ENCODE measurements around the gene ECE1. TPM values are rescaled to one million over a fixed set of nuclear protein-coding genes. Genes with fewer than 3 reads are reported as not detected.

Gene ECE1
- total and polyA plus RNA-seq, 10 of the 15 experiments (the other 5 are each of a cell fraction or from before 2014, with no cell fraction given) = 0.97 to 81.0 (median 37.0) TPM

- H4K20me1 ChIP-seq (ENCODE audit: control insufficient read depth, insufficient read depth) = no peaks in the 10 kb centered on the region
- 71% methylated on average over 9 of the region's 9 CpGs for WGBS (ENCODE audit: insufficient coverage, insufficient replicate concordance, low lambda C conversion rate, missing lambda C conversion rate)
- no peak for TF ChIP-seq BMI1 (IDR thresholded peaks at IDR 0.05; ENCODE audit: borderline replicate concordance)
- TF ChIP-seq CBX3 (IDR thresholded peaks at IDR 0.05; ENCODE audit: borderline replicate concordance, low read depth) = no peak
- TF ChIP-seq TAF1 (IDR thresholded peaks at IDR 0.05; ENCODE audit: borderline replicate concordance, low read depth, low read length) = no peak
- TF ChIP-seq, protein P1, sequence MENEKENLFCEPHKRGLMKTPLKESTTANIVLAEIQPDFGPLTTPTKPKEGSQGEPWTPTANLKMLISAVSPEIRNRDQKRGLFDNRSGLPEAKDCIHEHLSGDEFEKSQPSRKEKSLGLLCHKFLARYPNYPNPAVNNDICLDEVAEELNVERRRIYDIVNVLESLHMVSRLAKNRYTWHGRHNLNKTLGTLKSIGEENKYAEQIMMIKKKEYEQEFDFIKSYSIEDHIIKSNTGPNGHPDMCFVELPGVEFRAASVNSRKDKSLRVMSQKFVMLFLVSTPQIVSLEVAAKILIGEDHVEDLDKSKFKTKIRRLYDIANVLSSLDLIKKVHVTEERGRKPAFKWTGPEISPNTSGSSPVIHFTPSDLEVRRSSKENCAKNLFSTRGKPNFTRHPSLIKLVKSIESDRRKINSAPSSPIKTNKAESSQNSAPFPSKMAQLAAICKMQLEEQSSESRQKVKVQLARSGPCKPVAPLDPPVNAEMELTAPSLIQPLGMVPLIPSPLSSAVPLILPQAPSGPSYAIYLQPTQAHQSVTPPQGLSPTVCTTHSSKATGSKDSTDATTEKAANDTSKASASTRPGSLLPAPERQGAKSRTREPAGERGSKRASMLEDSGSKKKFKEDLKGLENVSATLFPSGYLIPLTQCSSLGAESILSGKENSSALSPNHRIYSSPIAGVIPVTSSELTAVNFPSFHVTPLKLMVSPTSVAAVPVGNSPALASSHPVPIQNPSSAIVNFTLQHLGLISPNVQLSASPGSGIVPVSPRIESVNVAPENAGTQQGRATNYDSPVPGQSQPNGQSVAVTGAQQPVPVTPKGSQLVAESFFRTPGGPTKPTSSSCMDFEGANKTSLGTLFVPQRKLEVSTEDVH (IDR thresholded peaks at IDR 0.05; ENCODE audit: low read depth, partially characterized antibody) = no peak
- no peak for TF ChIP-seq POLR2AphosphoS2 (IDR thresholded peaks at IDR 0.05; ENCODE audit: low read depth, low read length)
- no peak for TF ChIP-seq TCF12 (IDR thresholded peaks at IDR 0.05; ENCODE audit: low read depth, low read length)
- no peak for TF ChIP-seq ZBED1 (IDR thresholded peaks at IDR 0.05; ENCODE audit: borderline replicate concordance)
- TF ChIP-seq POLR2AphosphoS5 (IDR thresholded peaks at IDR 0.05; ENCODE audit: low read length) = no peak
- no peak for TF ChIP-seq JUNB (IDR thresholded peaks at IDR 0.05)
- no peak for TF ChIP-seq RB1 (IDR thresholded peaks at IDR 0.05; ENCODE audit: borderline replicate concordance)
- no peak for TF ChIP-seq ZNF217 (IDR thresholded peaks at IDR 0.05)
- no peak for TF ChIP-seq NFYB (IDR thresholded peaks at IDR 0.05; ENCODE audit: insufficient read depth, low read depth, low read length)
- no peak for TF ChIP-seq PML (IDR thresholded peaks at IDR 0.05; ENCODE audit: low read length)
- no peaks in the 10 kb centered on the region for H3K27me3 ChIP-seq (replicated peaks in 1 of 2; ENCODE audit: control insufficient read depth in 2 of 2, insufficient read depth in 2 of 2, low read length in 1 of 2)
- ATAC-seq = no peak
- peaks cover 0 to 7% of the 10 kb centered on the region in 2 experiments; a peak in 1 of 4 replicates for H3K36me3 ChIP-seq (ENCODE audit: control insufficient read depth in 2 of 2, insufficient read depth in 2 of 2, low read length in 1 of 2)
- in situ Hi-C loops (cut with MboI) = no loop called here
- DNase-seq (ENCODE audit: low read depth, low spot score) = no peak
- RAD21 ChIA-PET (ENCODE audit: unreplicated experiment) = no interaction called here
- no peaks in the 10 kb centered on the region for H3K9me3 ChIP-seq (replicated peaks; ENCODE audit: control insufficient read depth, insufficient read depth, low read length)
- CTCF ChIA-PET = interaction anchor here (1.4 kb wide), 1 partner anchor 90 kb away, joined by 3 read pairs; no protein-coding TSS in a partner anchor
- H3K9ac ChIP-seq (ENCODE audit: control insufficient read depth, insufficient read depth, low read length) = no peak overlapping the region
- no peak overlapping the region for H2AFZ ChIP-seq (ENCODE audit: control insufficient read depth, low read depth, low read length)
- no peak overlapping the region for H3K4me2 ChIP-seq (ENCODE audit: control insufficient read depth, insufficient read depth)
- SMC1A ChIA-PET (ENCODE audit: uncharacterized antibody, unreplicated experiment) = no interaction called here
- H3K79me2 ChIP-seq (ENCODE audit: control insufficient read depth, insufficient read depth, low read length) = no peaks in the 10 kb centered on the region
- no peak overlapping the region for H3K27ac ChIP-seq (ENCODE audit: control insufficient read depth, insufficient read depth)
- no peak overlapping the region for H3K4me3 ChIP-seq
- BruUV-seq (replicated peaks) = no TSS peak
- no peaks in the 10 kb centered on the region for H3K4me1 ChIP-seq (ENCODE audit: control insufficient read depth, insufficient read depth, low read length)
- intact Hi-C loops (cut with micrococcal nuclease; ENCODE audit: unreplicated experiment) = no loop called here
- POLR2A ChIA-PET = no interaction called here
- FAIRE-seq = no peak
These were observed 11.9 kb downstream of the ECE1 start for GRCh38 chr1:21278208-21278859.

Data from GM12878 (cell line).